Measurements from ENCODE around the gene ASCL2. TPM values are rescaled to one million over a fixed set of nuclear protein-coding genes. Genes with fewer than 3 reads are reported as not detected.
"Not testable (repeated sequence)": the region's sequence is repeated elsewhere in the genome, so short reads cannot be mapped to it uniquely, and the experiment has no call there.

Gene ASCL2
- total and polyA plus RNA-seq, 2 of the 4 experiments (the other 2 are of a cell fraction), result not detected

DNA sequence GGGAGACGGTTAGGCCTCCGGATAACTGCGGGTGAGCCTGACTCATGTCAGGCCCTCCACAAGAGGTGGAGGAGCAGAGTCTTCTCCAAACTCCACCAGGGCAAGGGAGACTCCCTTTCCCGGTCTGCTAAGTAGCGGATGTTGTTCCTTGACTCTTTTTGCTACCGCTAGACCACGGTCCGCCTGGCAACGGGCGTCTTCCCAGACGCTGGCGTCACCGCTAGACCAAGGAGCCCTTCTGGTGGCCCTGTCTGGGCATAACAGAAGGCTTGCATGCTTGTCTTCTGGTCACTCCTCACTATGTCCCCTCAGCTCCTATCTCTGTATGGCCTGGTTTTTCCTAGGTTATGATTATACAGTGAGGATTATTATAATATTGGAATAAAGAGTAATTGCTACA lies 16.0 kb upstream of the ASCL2 start:
- H3K4ac ChIP-seq (ENCODE audit: low read depth, low read length); H2AK5ac ChIP-seq (ENCODE audit: low read depth, low read length); H3K4me2 ChIP-seq (ENCODE audit: low read depth, low read length); DNase-seq; H4K5ac ChIP-seq (ENCODE audit: low read depth, low read length); H3K9me1 ChIP-seq (ENCODE audit: insufficient read depth, low read length); H3K27ac ChIP-seq (ENCODE audit: insufficient read depth, low read length); H3K14ac ChIP-seq (replicated peaks; ENCODE audit: low read depth, low read length); H3K4me1 ChIP-seq (ENCODE audit: control insufficient read depth, insufficient read depth, low read length); H4K20me1 ChIP-seq (ENCODE audit: insufficient read depth, low read length); dilution Hi-C loops (cut with HindIII; ENCODE audit: low sequenced_read_pairs, unreplicated experiment); H4K8ac ChIP-seq (ENCODE audit: low read depth in 2 of 2, low read length in 2 of 2); H3K36me3 ChIP-seq (ENCODE audit: control insufficient read depth, insufficient read depth, low read length); H3K79me1 ChIP-seq (ENCODE audit: low read depth in 1 of 2, low read length in 2 of 2); H3K9me3 ChIP-seq (ENCODE audit: control insufficient read depth, insufficient read depth, low read length); intact Hi-C loops (cut with micrococcal nuclease); H2BK120ac ChIP-seq (ENCODE audit: low read depth, low read length); H2AK9ac ChIP-seq (replicated peaks; ENCODE audit: low read depth, low read length, poor library complexity); H3K4me3 ChIP-seq (ENCODE audit: insufficient read depth, low read depth, low read length); H2BK20ac ChIP-seq (ENCODE audit: low read depth, low read length); BruUV-seq (replicated peaks); ATAC-seq (ENCODE audit: low read depth); CTCF ChIA-PET; H3K18ac ChIP-seq (ENCODE audit: low read depth, low read length); POLR2A ChIA-PET (ENCODE audit: unreplicated experiment); H3K9ac ChIP-seq (ENCODE audit: low read depth, low read length); in situ Hi-C loops (cut with MboI; ENCODE audit: low sequenced_read_pairs); H4K91ac ChIP-seq (ENCODE audit: insufficient read depth, low read depth, low read length); H3K23ac ChIP-seq (ENCODE audit: low read depth, low read length); H2BK5ac ChIP-seq (ENCODE audit: low read depth, low read length, poor library complexity, severe bottlenecking); H3K56ac ChIP-seq (ENCODE audit: extremely low read depth, insufficient read depth, low read length); H2BK15ac ChIP-seq (ENCODE audit: low read depth, low read length); H2AFZ ChIP-seq (replicated peaks; ENCODE audit: low read length, poor library complexity): not testable (repeated sequence)
- WGBS, 2 experiments (ENCODE audit: extremely low coverage in 2 of 2, insufficient read length in 1 of 2), result 97% methylated on average over 9 of the region's 13 CpGs; no CpG with 5 or more reads in 1 of the 2 experiments
- peaks cover 42% of the 10 kb centered on the region for H3K27me3 ChIP-seq (ENCODE audit: control insufficient read depth, insufficient read depth, low read length)

Measured in IMR-90 (cell line).